AML-193 (cell line): ENCODE measurements around the gene LRRC4C.
"Not testable (repeated sequence)": the region's sequence is repeated elsewhere in the genome, so short reads cannot be mapped to it uniquely, and the experiment has no call there.

Experiments
- DNase-seq, 2 experiments: peaks; one replicate each; lab custom pipeline; 2025; lab: John Stamatoyannopoulos, UW

LRRC4C gene

GRCh38 chr11:40688369-40688768, 771.1 kb downstream of the LRRC4C start:
- no peak for DNase-seq

- DNase-seq, result no peak
Measured at GRCh38 chr11:40686765-40687164, 772.7 kb downstream of the LRRC4C start.

- no peak for DNase-seq
Measured at GRCh38 chr11:40683010-40683409, 776.4 kb downstream of the LRRC4C start.

- DNase-seq, result no peak
Measured at GRCh38 chr11:40679276-40679675, 780.2 kb downstream of the LRRC4C start.

GRCh38 chr11:40647295-40647694, 812.2 kb downstream of the LRRC4C start:
- DNase-seq, result no peak

- DNase-seq, result no peak
Measured at GRCh38 chr11:40642284-40642683, 817.2 kb downstream of the LRRC4C start.

- DNase-seq, result no peak
Measured at GRCh38 chr11:40619654-40620053, 839.8 kb downstream of the LRRC4C start.

- DNase-seq, result no peak
Measured at GRCh38 chr11:40606800-40607199, 852.7 kb downstream of the LRRC4C start.

- no peak for DNase-seq
Measured at GRCh38 chr11:40602866-40603552, 856.4 kb downstream of the LRRC4C start.

- DNase-seq, result no peak
Measured at GRCh38 chr11:40597546-40598113, 861.8 kb downstream of the LRRC4C start.

- no peak for DNase-seq
Measured at GRCh38 chr11:40573254-40573891, 886.1 kb downstream of the LRRC4C start.

GRCh38 chr11:40569947-40570531, 889.4 kb downstream of the LRRC4C start:
- DNase-seq, result no peak

- no peak for DNase-seq
Measured at GRCh38 chr11:40567392-40567791, 892.1 kb downstream of the LRRC4C start.

- DNase-seq, result no peak
Measured at GRCh38 chr11:40544162-40544561, 915.3 kb downstream of the LRRC4C start.

GRCh38 chr11:40542821-40543220, 916.6 kb downstream of the LRRC4C start:
- no peak for DNase-seq

GRCh38 chr11:40537734-40538133, 921.7 kb downstream of the LRRC4C start:
- DNase-seq, result no peak

- DNase-seq, result not testable (repeated sequence)
Measured at GRCh38 chr11:40522080-40522479, 937.4 kb downstream of the LRRC4C start.

- no peak for DNase-seq
Measured at GRCh38 chr11:40517122-40517521, 942.3 kb downstream of the LRRC4C start.

- DNase-seq, result no peak
Measured at GRCh38 chr11:40514124-40514523, 945.3 kb downstream of the LRRC4C start.

- DNase-seq, result no peak
Measured at GRCh38 chr11:40513281-40513680, 946.2 kb downstream of the LRRC4C start.

- no peak for DNase-seq
Measured at GRCh38 chr11:40508303-40508702, 951.1 kb downstream of the LRRC4C start.

- DNase-seq, result no peak
Measured at GRCh38 chr11:40506226-40506625, 953.2 kb downstream of the LRRC4C start.

- no peak for DNase-seq
Measured at GRCh38 chr11:40491341-40491740, 968.1 kb downstream of the LRRC4C start.
